NCI-H460 (cell line): ENCODE data around the gene ZGRF1. TPM values are rescaled to one million over a fixed set of nuclear protein-coding genes. Genes with fewer than 3 reads are reported as not detected.

ENCODE experiments used
- DNase-seq: peaks from one replicate; pipeline ENCODE4 v3.0.0-alpha.2; 2016; ENCODE audit warnings: low read depth; ENCODE audit errors: extremely low read depth
- total RNA-seq: library from RNA; depleted of rRNA; stranded (reverse); fragments of >200 nt; shearing (Covaris generic); gene quantifications from 2 replicates; pipeline ENCODE4 v1.2.3, GENCODE V29; 2014

Gene ZGRF1
- total RNA-seq, 1 experiment from 2014 or later: 8.7 TPM

GRCh38 chr4:112519689-112520597, 116.8 kb downstream of the ZGRF1 start:
- DNase-seq: no peak

- DNase-seq: no peak
Measured at GRCh38 chr4:112518675-112519074, 118.0 kb downstream of the ZGRF1 start.

- DNase-seq: no peak
Measured at GRCh38 chr4:112517911-112518310, 118.8 kb downstream of the ZGRF1 start.

GRCh38 chr4:112517067-112517634, 119.6 kb downstream of the ZGRF1 start:
- no peak for DNase-seq

- no peak for DNase-seq
Measured at GRCh38 chr4:112516471-112517066, 120.1 kb downstream of the ZGRF1 start.

GRCh38 chr4:112516066-112516470, 120.6 kb downstream of the ZGRF1 start, which contains the start of gene NEUROG2:
Gene NEUROG2 (minus strand): TSS chr4:112516180. CDS start chr4:112515475, 705 bp downstream.
- DNase-seq: no peak

DNA sequence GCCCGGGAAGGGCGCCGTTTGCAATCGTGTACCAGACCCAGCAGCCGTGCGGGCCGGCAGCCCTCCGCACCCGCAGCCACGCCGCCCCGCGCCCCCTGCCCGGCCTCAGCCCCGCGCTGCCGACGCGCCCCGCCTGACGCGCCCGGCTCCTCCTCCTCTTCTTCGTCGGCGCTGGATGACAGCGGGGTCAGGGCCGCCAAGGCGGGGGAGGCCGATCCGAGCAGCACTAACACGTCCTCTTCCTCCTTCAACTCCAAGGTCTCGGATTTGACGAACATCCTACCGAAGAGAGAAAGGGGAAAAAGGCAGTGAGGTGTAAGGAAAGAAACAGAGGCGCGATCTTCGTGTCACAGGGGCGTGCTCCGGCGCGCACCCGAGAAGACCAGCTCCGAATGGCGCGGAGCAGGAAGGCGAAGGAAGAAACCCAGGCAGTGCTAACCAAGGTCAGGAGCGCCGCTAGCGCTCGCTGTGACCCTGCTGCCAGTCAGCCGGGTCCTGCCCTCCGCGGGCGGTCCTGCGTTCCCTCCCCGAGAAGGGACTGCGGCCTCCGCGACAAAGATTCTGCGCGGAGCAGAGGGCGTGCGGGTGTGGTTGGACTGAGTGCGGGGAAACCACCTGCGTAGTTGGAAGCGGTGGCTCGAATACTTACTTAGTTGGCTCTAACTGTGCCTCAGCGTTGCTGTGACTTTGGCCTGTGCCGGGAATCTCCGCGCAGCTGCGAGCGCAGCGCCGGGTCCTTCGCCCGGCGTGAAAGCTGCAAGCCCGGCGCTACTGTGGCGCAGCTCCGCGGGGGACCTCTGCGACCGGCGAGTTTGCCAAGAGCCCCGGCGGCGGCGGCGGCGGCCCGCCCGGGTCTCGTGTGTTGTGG, 121.3 kb downstream of the ZGRF1 start:
- no peak for DNase-seq

- no peak for DNase-seq
Measured at GRCh38 chr4:112514647-112515197, 122.0 kb downstream of the ZGRF1 start.

DNA sequence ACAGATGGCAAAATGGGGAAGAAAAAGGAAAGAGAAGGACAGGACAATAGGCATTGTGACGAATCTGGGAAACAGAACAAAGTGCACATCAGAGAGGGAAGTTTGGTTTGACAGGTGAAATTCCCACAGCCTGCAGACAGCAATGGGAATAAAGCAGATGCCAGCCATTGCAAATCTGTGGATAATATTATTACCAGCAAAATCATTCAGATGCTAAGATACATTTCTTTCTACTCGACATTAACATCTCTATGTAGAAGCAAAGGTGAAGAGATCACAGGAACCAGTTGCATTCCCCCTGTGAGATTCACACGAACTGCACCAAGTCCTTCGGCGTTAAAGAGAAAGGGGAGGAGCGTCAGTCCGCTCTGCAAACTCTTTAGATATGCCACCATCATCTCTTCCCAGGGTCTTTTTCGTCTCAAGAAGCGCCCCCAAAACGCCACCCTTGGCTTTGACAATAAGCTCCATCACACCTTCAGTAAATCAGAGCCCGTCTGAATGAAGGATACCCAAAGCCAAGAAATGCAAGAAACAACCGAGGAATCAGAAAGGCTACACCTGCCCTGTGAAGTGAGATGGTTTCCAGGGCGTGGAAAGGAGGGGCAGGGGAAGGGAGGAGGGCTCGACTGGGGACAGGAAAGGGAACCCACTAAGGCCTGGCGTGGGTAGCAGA, 122.6 kb downstream of the ZGRF1 start:
- no peak for DNase-seq

DNA sequence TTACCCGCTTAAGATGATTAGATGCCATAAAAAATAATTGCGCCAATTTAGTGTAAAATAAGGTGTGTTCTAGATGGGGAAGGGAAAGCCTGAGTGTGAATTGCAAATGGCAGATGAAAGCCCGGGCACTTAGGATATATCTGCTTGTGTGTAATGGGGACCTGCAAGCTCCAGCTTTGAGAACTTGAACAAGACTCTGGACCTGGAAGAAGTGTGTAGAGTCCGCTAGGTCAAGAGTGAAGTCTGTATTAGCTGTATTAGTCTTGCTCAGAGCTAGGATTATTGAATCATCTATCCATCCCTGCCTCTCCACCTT, 124.9 kb downstream of the ZGRF1 start:
- DNase-seq: no peak

- no peak for DNase-seq
Measured at GRCh38 chr4:112511093-112511802, 125.5 kb downstream of the ZGRF1 start.

- no peak for DNase-seq
Measured at GRCh38 chr4:112510291-112511092, 126.2 kb downstream of the ZGRF1 start.

GRCh38 chr4:112509243-112510141, 127.2 kb downstream of the ZGRF1 start:
- no peak for DNase-seq

DNA sequence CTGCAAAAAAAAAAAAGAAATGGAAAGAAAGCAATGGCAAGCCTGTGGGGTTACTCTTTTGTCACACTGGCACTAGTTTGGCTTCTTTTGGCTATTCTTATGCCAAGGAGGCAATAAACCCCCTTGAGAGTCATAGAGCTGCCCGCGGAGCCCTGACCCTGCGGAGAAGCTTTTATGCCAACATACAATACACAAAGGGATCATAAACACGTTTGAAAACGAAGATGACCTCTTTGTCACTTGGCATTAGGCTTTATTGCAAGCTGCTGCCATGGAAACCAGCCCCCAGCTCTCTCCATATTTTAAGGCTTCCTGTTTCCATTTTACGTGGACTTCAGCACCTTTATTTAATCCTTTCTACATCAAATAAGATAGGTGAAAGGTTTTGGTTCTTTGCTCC, 128.4 kb downstream of the ZGRF1 start:
- no peak for DNase-seq

- no peak for DNase-seq
Measured at GRCh38 chr4:112504807-112505206, 131.9 kb downstream of the ZGRF1 start.

DNA sequence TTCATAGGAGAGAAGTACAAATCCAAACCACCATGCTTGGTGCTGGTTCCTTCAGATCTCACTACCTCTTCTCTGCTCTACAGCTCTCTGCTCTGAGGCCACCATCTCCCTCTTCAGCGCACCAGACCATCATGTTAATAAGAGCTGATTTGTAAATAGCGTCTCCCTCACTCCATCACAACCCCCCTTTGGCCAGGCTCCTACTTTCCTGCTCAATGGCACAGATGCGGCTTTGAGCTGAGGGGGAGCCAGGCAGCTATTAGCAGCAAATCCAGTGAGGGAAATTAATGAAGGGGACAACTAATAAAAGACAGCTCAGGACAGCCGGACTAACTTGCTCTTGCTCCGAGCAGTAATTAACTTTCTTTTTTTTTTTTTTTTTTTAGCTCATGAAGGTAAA, 133.8 kb downstream of the ZGRF1 start:
- DNase-seq: no peak

- no peak for DNase-seq
Measured at GRCh38 chr4:112492321-112492720, 144.4 kb downstream of the ZGRF1 start.
